ENCODE measurements around the gene ZNF831.
A peak's percentile ranks its signal among the peaks of the same experiment; 100 is the strongest.

The ZNF831 gene

GRCh38 chr20:59179988-59180387 lies 16.4 kb downstream of the ZNF831 start:
- no peak for DNase-seq (ENCODE audit: low read depth)

GRCh38 chr20:59181936-59182335 lies 18.3 kb downstream of the ZNF831 start:
- DNase-seq (ENCODE audit: low read depth) = no peak

- no peak for DNase-seq (ENCODE audit: low read depth)
These were observed 18.9 kb downstream of the ZNF831 start for GRCh38 chr20:59182401-59183044.

GRCh38 chr20:59183751-59184150 lies 20.1 kb downstream of the ZNF831 start:
- no peak for DNase-seq (ENCODE audit: low read depth)

GRCh38 chr20:59184880-59185447 lies 21.3 kb downstream of the ZNF831 start:
- no peak for DNase-seq (ENCODE audit: low read depth)

GRCh38 chr20:59185809-59186208 lies 22.2 kb downstream of the ZNF831 start:
- no peak for DNase-seq (ENCODE audit: low read depth)

GRCh38 chr20:59190466-59190865 lies 26.8 kb downstream of the ZNF831 start:
- DNase-seq (ENCODE audit: low read depth) = no peak

GRCh38 chr20:59191036-59191755 lies 27.6 kb downstream of the ZNF831 start:
- DNase-seq (ENCODE audit: low read depth) = no peak

- no peak for DNase-seq (ENCODE audit: low read depth)
These were observed 28.3 kb downstream of the ZNF831 start for GRCh38 chr20:59191756-59192532.

GRCh38 chr20:59192533-59192896 lies 28.9 kb downstream of the ZNF831 start:
- no peak for DNase-seq (ENCODE audit: low read depth)

- no peak for DNase-seq (ENCODE audit: low read depth)
These were observed 29.7 kb downstream of the ZNF831 start for GRCh38 chr20:59193325-59193724.

GRCh38 chr20:59194023-59194935 lies 30.7 kb downstream of the ZNF831 start:
- DNase-seq (ENCODE audit: low read depth) = no peak

- no peak for DNase-seq (ENCODE audit: low read depth)
These were observed 31.8 kb downstream of the ZNF831 start for GRCh38 chr20:59195316-59195993.

- DNase-seq (ENCODE audit: low read depth) = no peak
These were observed 40.7 kb downstream of the ZNF831 start for GRCh38 chr20:59204165-59204894.

- no peak for DNase-seq (ENCODE audit: low read depth)
These were observed 41.4 kb downstream of the ZNF831 start for GRCh38 chr20:59205044-59205443.

GRCh38 chr20:59207235-59207634 lies 43.6 kb downstream of the ZNF831 start:
- DNase-seq (ENCODE audit: low read depth) = no peak

GRCh38 chr20:59207742-59208357 lies 44.2 kb downstream of the ZNF831 start:
- DNase-seq (ENCODE audit: low read depth) = peak; percentile 73

- DNase-seq (ENCODE audit: low read depth) = no peak
These were observed 46.6 kb downstream of the ZNF831 start for GRCh38 chr20:59210186-59210585.

- no peak for DNase-seq (ENCODE audit: low read depth)
These were observed 47.7 kb downstream of the ZNF831 start for GRCh38 chr20:59211208-59211765.

- no peak for DNase-seq (ENCODE audit: low read depth)
These were observed 50.5 kb downstream of the ZNF831 start for GRCh38 chr20:59214073-59214472.

All from activated gamma-delta T cell treated with anti-CD3 and anti-CD28 coated beads, Interleukin-2, amount 50 U/mL, for 16 hours (primary cell).